C4-2B (cell line): Measurements from ENCODE around the gene MALSU1.

ENCODE experiments used
- H3K27ac ChIP-seq: fragments of 450-650 bp; 2 replicates; pipeline ENCODE4 v1.5.1; 2017
- CTCF ChIP-seq: fragments of 450-650 bp; conservative IDR thresholded peaks from 2 replicates; pipeline ENCODE4 v1.5.1; 2017; ENCODE audit warnings: mild to moderate bottlenecking
- ZFX ChIP-seq: fragments of 450-650 bp; IDR thresholded peaks from 2 replicates; pipeline ENCODE4 v1.6.1; 2017

MALSU1 gene

GRCh38 chr7:23335621-23336020 lies 36.5 kb downstream of the MALSU1 start:
- no peak for TF ChIP-seq ZFX
- TF ChIP-seq CTCF = no peak
- H3K27ac ChIP-seq = no peak overlapping the region

GRCh38 chr7:23336086-23336485 lies 36.9 kb downstream of the MALSU1 start:
- TF ChIP-seq CTCF (no peak), ZFX (no peak)
- H3K27ac ChIP-seq = no peak overlapping the region

GRCh38 chr7:23336799-23337283 lies 37.7 kb downstream of the MALSU1 start:
- no peak overlapping the region for H3K27ac ChIP-seq

GRCh38 chr7:23337374-23337773 lies 38.2 kb downstream of the MALSU1 start:
- no peak for TF ChIP-seq CTCF
- no peak for TF ChIP-seq ZFX
- no peak overlapping the region for H3K27ac ChIP-seq

More at GRCh38 chr7:23336799-23337283, 37.7 kb downstream of the MALSU1 start:
- TF ChIP-seq ZFX (no peak), CTCF (no peak)

GRCh38 chr7:23338439-23338838 lies 39.3 kb downstream of the MALSU1 start:
- no peak overlapping the region for H3K27ac ChIP-seq
- TF ChIP-seq CTCF (no peak), ZFX (no peak)

- no peak overlapping the region for H3K27ac ChIP-seq
- TF ChIP-seq ZFX (no peak), CTCF (no peak)
Observed at GRCh38 chr7:23338863-23339262, 39.7 kb downstream of the MALSU1 start.

- no peak for TF ChIP-seq ZFX
- no peak for TF ChIP-seq CTCF
- H3K27ac ChIP-seq = no peak overlapping the region
Observed at GRCh38 chr7:23341846-23342598, 42.9 kb downstream of the MALSU1 start.
